ENCODE measurements around the gene TAF1C.

Gene TAF1C, protein sequence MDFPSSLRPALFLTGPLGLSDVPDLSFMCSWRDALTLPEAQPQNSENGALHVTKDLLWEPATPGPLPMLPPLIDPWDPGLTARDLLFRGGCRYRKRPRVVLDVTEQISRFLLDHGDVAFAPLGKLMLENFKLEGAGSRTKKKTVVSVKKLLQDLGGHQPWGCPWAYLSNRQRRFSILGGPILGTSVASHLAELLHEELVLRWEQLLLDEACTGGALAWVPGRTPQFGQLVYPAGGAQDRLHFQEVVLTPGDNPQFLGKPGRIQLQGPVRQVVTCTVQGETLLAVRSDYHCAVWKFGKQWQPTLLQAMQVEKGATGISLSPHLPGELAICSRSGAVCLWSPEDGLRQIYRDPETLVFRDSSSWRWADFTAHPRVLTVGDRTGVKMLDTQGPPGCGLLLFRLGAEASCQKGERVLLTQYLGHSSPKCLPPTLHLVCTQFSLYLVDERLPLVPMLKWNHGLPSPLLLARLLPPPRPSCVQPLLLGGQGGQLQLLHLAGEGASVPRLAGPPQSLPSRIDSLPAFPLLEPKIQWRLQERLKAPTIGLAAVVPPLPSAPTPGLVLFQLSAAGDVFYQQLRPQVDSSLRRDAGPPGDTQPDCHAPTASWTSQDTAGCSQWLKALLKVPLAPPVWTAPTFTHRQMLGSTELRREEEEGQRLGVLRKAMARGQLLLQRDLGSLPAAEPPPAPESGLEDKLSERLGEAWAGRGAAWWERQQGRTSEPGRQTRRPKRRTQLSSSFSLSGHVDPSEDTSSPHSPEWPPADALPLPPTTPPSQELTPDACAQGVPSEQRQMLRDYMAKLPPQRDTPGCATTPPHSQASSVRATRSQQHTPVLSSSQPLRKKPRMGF

DNA sequence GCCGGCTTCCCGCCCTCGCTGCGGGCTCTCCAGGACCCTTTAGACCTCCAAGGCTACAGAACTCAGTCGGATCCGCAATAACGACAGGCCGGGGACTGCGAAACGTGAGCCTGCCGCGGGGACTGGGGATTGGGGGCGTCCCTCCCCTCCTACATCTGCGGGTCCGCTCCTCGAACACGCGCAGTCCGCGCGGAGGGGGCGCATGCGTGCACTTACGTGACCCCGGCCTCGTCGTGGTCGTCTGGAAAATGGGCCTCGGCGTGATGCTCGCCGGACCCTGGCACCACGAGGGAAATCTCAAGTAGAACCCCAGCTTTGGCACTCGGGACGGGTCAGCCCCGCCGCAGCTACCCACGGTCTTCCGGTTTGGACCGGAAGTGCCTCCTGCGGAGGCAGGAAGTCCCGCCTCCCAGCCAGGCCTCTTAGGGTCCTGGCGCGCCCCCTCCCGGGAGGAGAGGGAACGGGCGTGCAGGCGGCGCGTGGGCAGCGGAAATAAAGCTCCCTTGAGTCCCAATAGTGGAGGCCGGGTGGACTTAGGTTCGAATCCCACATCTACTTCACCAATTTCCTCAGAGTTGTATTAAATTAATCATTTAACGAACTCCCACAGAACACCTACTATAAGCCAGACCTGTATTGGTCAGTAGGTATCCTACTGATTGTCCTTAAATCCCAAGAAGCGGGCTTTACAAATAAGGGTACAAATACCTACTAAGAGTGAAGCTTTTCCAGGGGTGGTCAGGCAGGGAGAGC lies at the start of gene TAF1C:
TAF1C (minus strand) TSS at position 373 of the 753 bp plus-strand sequence. CDS start 2,069 bp downstream, outside the sequence.
- TF ChIP-seq CTCF (IDR thresholded peaks at IDR 0.05) = peak; percentile 96

DNA sequence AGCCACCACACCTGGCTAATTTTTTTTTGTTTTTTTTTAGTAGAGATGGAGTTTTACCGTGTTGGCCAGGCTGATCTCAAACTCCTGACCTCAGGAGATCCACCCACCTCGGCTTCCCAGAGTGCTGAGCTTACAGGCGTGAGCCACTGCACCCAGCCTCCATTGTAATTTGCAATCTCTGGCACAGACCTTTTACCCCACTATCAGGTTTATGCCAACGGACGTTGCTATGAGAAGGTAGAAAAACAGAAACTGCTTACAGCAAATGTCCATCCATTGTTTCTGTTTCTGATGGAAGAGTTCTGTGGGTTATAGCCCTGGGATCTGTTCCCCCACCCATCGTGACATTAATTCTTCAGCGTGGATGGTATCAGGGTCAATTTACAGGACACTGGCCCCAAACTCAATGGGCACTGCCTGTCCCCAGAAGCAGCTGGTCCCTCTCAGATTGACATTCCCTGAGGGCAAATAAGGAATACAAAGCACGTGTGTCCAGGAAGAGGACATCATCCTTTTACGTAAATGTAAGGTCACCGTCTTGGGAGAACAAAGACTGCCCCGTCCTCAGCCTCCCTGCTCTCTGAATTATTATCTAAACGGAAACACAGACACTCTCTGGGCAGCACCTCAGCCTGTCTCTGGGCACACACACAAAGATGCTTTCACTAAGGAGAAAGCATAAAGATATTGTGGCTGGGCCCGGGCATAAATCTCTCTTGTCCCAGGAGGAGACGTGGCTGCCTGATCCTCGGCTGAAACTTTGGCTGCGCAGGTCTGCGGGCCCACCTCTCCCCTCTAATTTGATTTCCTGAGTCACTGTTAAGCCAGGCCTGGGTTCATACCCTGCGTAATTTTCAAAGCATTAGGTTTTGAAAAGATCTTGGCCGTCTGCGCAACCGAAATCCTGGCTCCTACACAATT lies 47.7 kb upstream of the TAF1C start:
- no peak for TF ChIP-seq CTCF (IDR thresholded peaks at IDR 0.05)

DNA sequence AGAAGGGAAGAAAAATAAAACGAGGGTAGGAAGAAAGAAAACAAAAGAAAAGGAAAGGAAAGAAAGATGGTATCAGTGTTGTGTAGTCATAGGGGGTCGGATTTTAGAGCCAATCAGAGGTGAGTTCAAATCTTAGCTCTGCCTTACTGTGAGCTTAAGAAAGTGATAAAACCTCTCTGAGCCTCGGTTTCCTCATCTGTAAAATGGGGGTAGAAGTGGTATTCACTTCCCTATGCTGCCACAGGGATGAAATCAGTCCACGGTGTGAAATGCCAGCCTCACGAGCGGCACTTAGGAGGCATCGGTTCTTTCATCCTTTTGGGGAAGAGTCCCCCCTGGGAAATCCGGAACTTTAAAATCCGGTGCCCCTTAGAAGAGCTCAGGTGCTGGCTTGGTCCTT lies 46.9 kb upstream of the TAF1C start:
- no peak for TF ChIP-seq CTCF (IDR thresholded peaks at IDR 0.05)

DNA sequence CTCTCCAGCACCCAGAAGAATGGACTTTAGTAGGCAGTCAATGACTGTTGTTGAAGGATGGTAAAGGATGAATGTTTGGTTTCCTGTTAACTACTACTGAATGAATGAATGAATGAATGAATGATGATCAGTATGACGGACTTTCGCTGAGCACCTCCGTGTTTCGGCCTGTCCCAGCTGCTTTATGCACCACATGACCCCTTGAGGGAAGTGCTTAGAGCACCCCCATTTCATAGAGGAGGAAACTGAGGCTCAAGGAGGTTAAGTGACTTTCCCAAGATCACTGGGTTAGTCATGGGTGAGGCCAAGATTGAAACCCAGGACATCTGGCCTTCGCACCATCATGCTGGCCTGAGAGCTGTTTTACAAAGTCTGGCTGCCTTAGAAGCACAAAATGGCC lies 46.1 kb upstream of the TAF1C start:
- TF ChIP-seq CTCF (IDR thresholded peaks at IDR 0.05) = no peak

- no peak for TF ChIP-seq CTCF (IDR thresholded peaks at IDR 0.05)
These were observed 45.2 kb upstream of the TAF1C start for GRCh38 chr16:84232060-84232459.

DNA sequence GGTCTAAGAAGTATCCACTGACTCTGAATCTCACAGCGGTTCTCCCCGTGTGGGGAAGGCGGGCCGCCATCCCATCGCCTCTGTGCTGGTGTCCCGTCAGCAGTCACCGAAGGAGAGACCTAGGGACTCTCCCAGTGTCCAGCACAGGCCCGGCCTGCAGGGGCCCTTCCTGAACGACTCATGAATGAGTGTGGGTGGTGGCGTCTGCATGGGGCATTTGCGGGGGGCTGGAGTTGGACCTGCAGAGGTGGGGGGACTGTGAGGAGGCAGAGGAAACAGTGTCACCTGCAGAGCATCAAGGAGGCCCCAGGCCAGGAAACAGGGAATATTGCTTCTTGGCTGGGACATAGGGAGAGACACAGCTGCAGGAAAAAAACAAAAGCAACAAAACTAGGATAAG lies 42.6 kb upstream of the TAF1C start:
- no peak for TF ChIP-seq CTCF (IDR thresholded peaks at IDR 0.05)
